HCT116 (cell line): ENCODE data around the gene SLC35G3.

Source experiments
- ATF3 ChIP-seq: IDR thresholded peaks from 2 replicates; pipeline ENCODE4 v1.6.1; 2012
- CTCF ChIP-seq, 3 experiments: fragments of 200-600 bp in 1 of 3; sonication (generic) in 1 of 3; IDR thresholded peaks in 2 of 3; conservative IDR thresholded peaks in 1 of 3; 2 replicates each; pipeline ENCODE4 v1.5.1; 2012 to 2017; ENCODE audit warnings: low read depth in 2 of 3, low read length in 2 of 3, antibody characterized with exemption in 1 of 3, borderline replicate concordance in 1 of 3, control low read depth in 1 of 3, mild to moderate bottlenecking in 1 of 3, mixed read lengths in 1 of 3, mixed run types in 1 of 3, moderate library complexity in 1 of 3; ENCODE audit not compliant: insufficient read depth in 1 of 3
- EZH2phosphoT487 ChIP-seq: fragments of 200-600 bp; IDR thresholded peaks from 2 replicates; pipeline ENCODE4 v1.6.1; 2018; ENCODE audit warnings: antibody characterized with exemption, borderline replicate concordance
- MAX ChIP-seq: IDR thresholded peaks from 2 replicates; pipeline ENCODE4 v1.6.1; 2012
- POLR2A ChIP-seq: IDR thresholded peaks from 2 replicates; pipeline ENCODE4 v1.7.0; 2011; ENCODE audit warnings: borderline replicate concordance; ENCODE audit not compliant: insufficient read depth, insufficient read length; ENCODE audit errors: extremely low read depth
- POLR2AphosphoS5 ChIP-seq: IDR thresholded peaks from 2 replicates; pipeline ENCODE4 v1.6.1; 2011; ENCODE audit warnings: mild to moderate bottlenecking, low read depth, low read length, moderate library complexity
- TCF7L2 ChIP-seq: IDR thresholded peaks from 2 replicates; pipeline ENCODE4 v1.7.0; 2011; ENCODE audit warnings: borderline replicate concordance, inconsistent platforms; ENCODE audit not compliant: insufficient read depth, insufficient read length; ENCODE audit errors: extremely low read depth
- ZFX ChIP-seq: fragments of 450-650 bp; IDR thresholded peaks from 2 replicates; pipeline ENCODE4 v1.6.1; 2017

- TF ChIP-seq CTCF (IDR thresholded peaks at IDR 0.05 in 2 of 3, conservative IDR thresholded peaks at IDR 0.05 in 1 of 3; ENCODE audit: borderline replicate concordance in 1 of 3, insufficient read depth in 1 of 3, low read depth in 2 of 3, low read length in 2 of 3) (no peak), MAX (no peak), POLR2A (no peak), ZFX (no peak), POLR2AphosphoS5 (no peak), ATF3 (no peak), EZH2phosphoT487 (no peak), TCF7L2 (no peak)
Measured at GRCh38 chr17:35236821-35237220, 42.6 kb upstream of the SLC35G3 start.
